Measurements from ENCODE around the gene CAPN8. TPM values are rescaled to one million over a fixed set of nuclear protein-coding genes. Genes with fewer than 3 reads are reported as not detected.

The CAPN8 gene
- total and polyA plus RNA-seq, 10 donors: 0.08 to 0.73 TPM; not detected in 8

DNA sequence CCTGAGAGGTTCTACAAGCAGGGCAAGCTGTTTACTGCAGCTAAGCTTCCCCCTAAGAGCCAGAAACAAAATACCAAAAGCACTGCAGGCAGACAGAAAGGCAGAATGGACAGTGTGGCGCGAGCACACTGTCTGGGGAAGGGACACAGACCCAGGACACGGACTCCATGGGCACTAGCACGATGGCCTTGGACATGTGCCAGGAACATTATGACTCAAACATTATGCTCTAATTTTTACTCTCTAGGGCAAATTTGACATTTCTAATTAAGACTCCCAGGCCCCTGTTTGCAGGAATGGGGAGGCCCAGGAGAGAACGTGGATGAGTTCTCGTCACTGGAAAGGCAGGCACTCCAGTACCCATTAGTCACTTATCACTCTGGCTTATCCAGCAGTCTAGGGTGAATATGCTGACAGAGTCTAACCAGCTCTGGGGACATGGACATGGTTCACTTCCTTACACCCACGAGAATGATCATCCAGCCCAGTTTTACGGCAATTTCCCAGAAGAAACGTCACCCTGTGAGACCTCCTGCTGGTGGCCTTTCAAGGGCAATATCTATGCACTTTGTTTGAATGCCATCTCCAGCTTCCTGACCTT lies 45.1 kb downstream of the CAPN8 start:
- intact Hi-C loops (cut with DNase I; ENCODE audit: low total_unique reads): no loop called here
- no peak overlapping the region for H3K27ac ChIP-seq
- WGBS, 5 donors: 55 to 70% (median 68%) methylated on average over 9 of the region's 9 CpGs

DNA sequence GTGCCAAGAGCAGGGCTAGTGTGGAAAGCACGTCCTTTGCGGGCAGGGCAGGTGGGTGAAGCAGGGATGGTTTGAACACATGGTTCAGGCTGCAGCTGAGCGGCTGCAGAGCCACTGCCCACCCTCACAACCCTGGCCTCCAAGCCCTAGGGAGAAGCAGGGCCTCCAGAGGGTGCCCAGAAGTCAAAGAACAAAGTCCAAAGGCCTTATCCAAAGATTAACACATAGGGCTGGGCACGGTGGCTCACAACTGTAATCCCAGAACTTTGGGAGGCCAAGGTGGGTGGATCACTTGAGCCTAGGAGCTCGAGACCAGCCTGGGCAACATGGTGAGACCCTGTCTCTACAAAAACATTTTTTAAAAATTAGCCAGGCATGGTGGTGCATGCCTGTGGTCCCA lies 46.8 kb downstream of the CAPN8 start:
- 79 to 93% (median 88%) methylated on average over 4 to 5 of the region's 5 CpGs for WGBS, 5 donors
- no peak for DNase-seq
- Histone ChIP-seq H3K9me3 (no peaks in the 10 kb centered on the region), H3K36me3 (no peaks in the 10 kb centered on the region), H3K27me3 (replicated peaks in 1 of 7) (no peaks in the 10 kb centered on the region), H3K4me1 (peaks cover 0 to 13% (median 0%) of the 10 kb centered on the region in 6 donors), H3K27ac (no peak overlapping the region), H3K4me3 (no peak overlapping the region)
- TF ChIP-seq POLR2AphosphoS5 (IDR thresholded peaks at IDR 0.05) (no peak), POLR2A (IDR thresholded peaks at IDR 0.05) (no peak)
- TF ChIP-seq, protein P1, sequence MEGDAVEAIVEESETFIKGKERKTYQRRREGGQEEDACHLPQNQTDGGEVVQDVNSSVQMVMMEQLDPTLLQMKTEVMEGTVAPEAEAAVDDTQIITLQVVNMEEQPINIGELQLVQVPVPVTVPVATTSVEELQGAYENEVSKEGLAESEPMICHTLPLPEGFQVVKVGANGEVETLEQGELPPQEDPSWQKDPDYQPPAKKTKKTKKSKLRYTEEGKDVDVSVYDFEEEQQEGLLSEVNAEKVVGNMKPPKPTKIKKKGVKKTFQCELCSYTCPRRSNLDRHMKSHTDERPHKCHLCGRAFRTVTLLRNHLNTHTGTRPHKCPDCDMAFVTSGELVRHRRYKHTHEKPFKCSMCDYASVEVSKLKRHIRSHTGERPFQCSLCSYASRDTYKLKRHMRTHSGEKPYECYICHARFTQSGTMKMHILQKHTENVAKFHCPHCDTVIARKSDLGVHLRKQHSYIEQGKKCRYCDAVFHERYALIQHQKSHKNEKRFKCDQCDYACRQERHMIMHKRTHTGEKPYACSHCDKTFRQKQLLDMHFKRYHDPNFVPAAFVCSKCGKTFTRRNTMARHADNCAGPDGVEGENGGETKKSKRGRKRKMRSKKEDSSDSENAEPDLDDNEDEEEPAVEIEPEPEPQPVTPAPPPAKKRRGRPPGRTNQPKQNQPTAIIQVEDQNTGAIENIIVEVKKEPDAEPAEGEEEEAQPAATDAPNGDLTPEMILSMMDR (IDR thresholded peaks at IDR 0.05 in 8 of 11, conservative IDR thresholded peaks at IDR 0.05 in 3 of 11): no peak
- intact Hi-C loops (cut with DNase I; ENCODE audit: low total_unique reads): no loop called here

More for the DNA sequence above, 45.1 kb downstream of the CAPN8 start:
- Histone ChIP-seq H3K9me3 (no peaks in the 10 kb centered on the region), H3K36me3 (no peaks in the 10 kb centered on the region), H3K4me1 (peaks cover 0 to 13% (median 0%) of the 10 kb centered on the region in 6 donors), H3K27me3 (replicated peaks in 1 of 7) (no peaks in the 10 kb centered on the region), H3K4me3 (no peak overlapping the region)
- no peak for DNase-seq
- no peak for TF ChIP-seq POLR2AphosphoS5 (IDR thresholded peaks at IDR 0.05)
- TF ChIP-seq, protein P1 (IDR thresholded peaks at IDR 0.05 in 8 of 11, conservative IDR thresholded peaks at IDR 0.05 in 3 of 11): no peak
- no peak for TF ChIP-seq POLR2A (IDR thresholded peaks at IDR 0.05)

DNA sequence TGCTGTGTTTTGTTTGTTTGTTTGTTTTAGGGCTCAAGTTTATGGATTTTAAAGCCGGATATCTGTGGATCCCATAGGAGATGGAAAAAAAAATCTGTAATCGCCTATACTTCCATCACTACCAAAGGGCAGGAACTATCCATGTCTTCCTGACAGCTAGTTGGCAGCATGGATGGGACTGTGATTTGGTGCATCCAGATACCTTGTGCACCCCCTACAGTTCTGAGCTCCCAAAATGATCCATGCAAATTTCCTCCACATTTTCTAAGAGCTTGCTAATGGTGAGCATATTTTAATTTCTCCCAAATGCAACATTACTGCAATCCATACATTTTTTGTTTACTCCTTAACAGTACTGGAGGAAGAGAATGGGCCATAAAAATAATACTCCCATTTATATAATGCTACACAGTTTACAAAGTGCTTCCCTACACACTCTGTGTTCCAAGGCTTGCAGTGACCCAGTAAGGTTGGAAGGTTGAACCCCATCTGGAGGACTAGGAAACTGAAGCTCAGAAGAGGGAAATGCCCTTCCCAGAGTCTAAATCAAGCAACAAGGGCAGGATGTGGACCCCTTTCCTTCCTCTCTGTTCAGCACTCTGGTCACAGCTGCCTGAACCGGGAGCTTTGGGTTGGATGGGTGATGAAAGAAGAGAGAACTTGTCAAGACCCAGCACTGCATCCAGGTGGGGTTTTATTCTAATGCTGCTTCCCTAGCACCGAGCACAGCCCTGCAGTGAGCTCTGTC lies 48.0 kb downstream of the CAPN8 start:
- no peak for DNase-seq
- WGBS, 5 donors: 41 to 51% (median 45%) methylated on average over 4 of the region's 4 CpGs
- no peaks in the 10 kb centered on the region for H3K36me3 ChIP-seq
- TF ChIP-seq POLR2A (IDR thresholded peaks at IDR 0.05) (no peak), POLR2AphosphoS5 (IDR thresholded peaks at IDR 0.05) (no peak)
- TF ChIP-seq, protein P1 (IDR thresholded peaks at IDR 0.05 in 8 of 11, conservative IDR thresholded peaks at IDR 0.05 in 3 of 11): no peak
- H3K27ac ChIP-seq: no peak overlapping the region
- H3K9me3 ChIP-seq: no peaks in the 10 kb centered on the region
- no peaks in the 10 kb centered on the region for H3K27me3 ChIP-seq (replicated peaks in 1 of 7)
- intact Hi-C loops (cut with DNase I; ENCODE audit: low total_unique reads): no loop called here
- H3K4me1 ChIP-seq: peaks cover 0 to 13% (median 0%) of the 10 kb centered on the region in 6 donors
- no peak overlapping the region for H3K4me3 ChIP-seq

DNA sequence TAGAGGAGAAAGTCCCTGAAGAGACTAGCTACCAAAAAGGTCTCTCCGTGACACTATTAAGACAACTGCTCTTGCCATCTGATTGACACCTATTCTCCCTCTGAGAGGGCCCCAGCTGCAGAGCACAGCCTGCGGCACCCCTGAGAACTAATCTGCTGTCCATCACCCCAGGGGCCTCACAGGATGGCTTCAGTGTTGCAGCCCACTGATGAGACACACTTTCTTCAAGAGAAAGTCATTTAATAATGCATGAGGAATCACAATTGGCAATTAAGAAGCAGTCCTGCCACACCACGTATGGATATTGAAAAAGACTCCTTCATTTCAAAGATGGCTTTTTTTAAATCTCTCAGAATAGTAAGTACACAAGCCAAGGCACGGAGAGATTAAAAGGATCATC lies 48.9 kb downstream of the CAPN8 start:
- peaks cover 0 to 13% (median 0%) of the 10 kb centered on the region in 6 donors for H3K4me1 ChIP-seq
- no peak overlapping the region for H3K4me3 ChIP-seq
- no peak overlapping the region for H3K27ac ChIP-seq
- DNase-seq: no peak
- no peak for TF ChIP-seq POLR2AphosphoS5 (IDR thresholded peaks at IDR 0.05)
- TF ChIP-seq, protein P1 (IDR thresholded peaks at IDR 0.05 in 8 of 11, conservative IDR thresholded peaks at IDR 0.05 in 3 of 11): no peak
- TF ChIP-seq POLR2A (IDR thresholded peaks at IDR 0.05): no peak
- no peaks in the 10 kb centered on the region for H3K36me3 ChIP-seq
- no peaks in the 10 kb centered on the region for H3K9me3 ChIP-seq
- 83 to 91% (median 88%) methylated on average over 4 of the region's 4 CpGs for WGBS, 5 donors
- intact Hi-C loops (cut with DNase I; ENCODE audit: low total_unique reads): no loop called here
- no peaks in the 10 kb centered on the region for H3K27me3 ChIP-seq (replicated peaks in 1 of 7)

All from spleen (tissue), 11 donors.